K562 (cell line): Measurements from ENCODE around the gene MSANTD1. TPM values are rescaled to one million over a fixed set of nuclear protein-coding genes. Genes with fewer than 3 reads are reported as not detected.
A peak's percentile ranks its signal among the peaks of the same experiment; 100 is the strongest.

Experiments used
- BDP1 ChIP-seq: IDR thresholded peaks from 3 replicates; pipeline ENCODE4 v1.6.1; 2011; ENCODE audit not compliant: insufficient read length, insufficient read depth
- CLOCK ChIP-seq: fragments of 250-450 bp; sonication (Bioruptor Pico); IDR thresholded peaks from 2 replicates; pipeline ENCODE4 v1.4.0; 2020; ENCODE audit warnings: mild to moderate bottlenecking, moderate library complexity, borderline replicate concordance
- ELF2 ChIP-seq: fragments of 250-450 bp; sonication (Bioruptor Pico); IDR thresholded peaks from 2 replicates; pipeline ENCODE4 v1.5.0; 2021; ENCODE audit warnings: mild to moderate bottlenecking
- HMGXB4 ChIP-seq: sonication (generic); formaldehyde crosslinking; IDR thresholded peaks from 2 replicates; pipeline ENCODE4 v1.8.1; 2023; ENCODE audit warnings: mild to moderate bottlenecking, missing genetic modification reagents
- KDM5B ChIP-seq: fragments of 200-600 bp; sonication (generic); IDR thresholded peaks from 2 replicates; pipeline ENCODE4 v1.6.1; 2012; ENCODE audit warnings: low read depth, mild to moderate bottlenecking, moderate library complexity, low read length, control low read depth, inconsistent platforms; ENCODE audit not compliant: insufficient replicate concordance
- MYNN ChIP-seq, 2 experiments: sonication (generic); formaldehyde crosslinking in 1 of 2; IDR thresholded peaks; 2 replicates each; pipeline versions ENCODE4 v1.5.0 to v1.6.1; 2016 to 2020; ENCODE audit warnings: antibody characterized with exemption in 1 of 2, missing genetic modification reagents in 1 of 2
- NCOR1 ChIP-seq: fragments of 450-650 bp; IDR thresholded peaks from 2 replicates; pipeline ENCODE4 v1.6.1; 2016; ENCODE audit warnings: mild to moderate bottlenecking, moderate library complexity
- NEUROD1 ChIP-seq: fragments of 150-350 bp; IDR thresholded peaks from 2 replicates; pipeline ENCODE4 v1.6.1; 2014; ENCODE audit warnings: borderline replicate concordance, low read length, low read depth; ENCODE audit not compliant: partially characterized antibody
- NFIC ChIP-seq: fragments of 450-650 bp; IDR thresholded peaks from 2 replicates; pipeline ENCODE4 v1.6.1; 2017; ENCODE audit warnings: mild to moderate bottlenecking, inconsistent platforms
- NR2C1 ChIP-seq, 2 experiments: fragments of 450-650 bp; IDR thresholded peaks; 2 replicates each; pipeline ENCODE4 v1.6.1; 2017; ENCODE audit warnings: mild to moderate bottlenecking in 2 of 2, antibody characterized with exemption in 1 of 2, inconsistent platforms in 1 of 2, missing compliant biosample characterization in 1 of 2, missing genetic modification characterization in 1 of 2
- PHF20 ChIP-seq: fragments of 450-650 bp; IDR thresholded peaks from 2 replicates; pipeline ENCODE4 v1.6.1; 2018; ENCODE audit not compliant: partially characterized antibody
- SMARCE1 ChIP-seq: fragments of 450-650 bp; IDR thresholded peaks from 2 replicates; pipeline ENCODE4 v1.7.1; 2016; ENCODE audit warnings: mild to moderate bottlenecking
- SRSF1 ChIP-seq: fragments of 200-400 bp; formaldehyde crosslinking; IDR thresholded peaks from 2 replicates; pipeline ENCODE4 v1.6.1; 2017; ENCODE audit warnings: mild to moderate bottlenecking, low read depth, low read length, moderate library complexity
- ZBTB5 ChIP-seq: fragments of 450-650 bp; IDR thresholded peaks from 2 replicates; pipeline ENCODE4 v1.6.1; 2017; ENCODE audit warnings: antibody characterized with exemption
- ZMIZ1 ChIP-seq, 2 experiments: fragments of 150-350 bp in 1 of 2; IDR thresholded peaks; 2 replicates each; pipeline ENCODE4 v1.6.1; 2012 to 2016; ENCODE audit warnings: low read depth in 2 of 2, low read length in 2 of 2, mild to moderate bottlenecking in 1 of 2, moderate library complexity in 1 of 2
- ZNF146 ChIP-seq: IDR thresholded peaks from one replicate; pipeline ENCODE4 v1.6.1; 2018; ENCODE audit warnings: missing compliant biosample characterization; ENCODE audit not compliant: unreplicated experiment
- polyA plus RNA-seq, 8 experiments: library from polyadenylated mRNA; depleted of rRNA in 4 of 8; stranded (reverse) in 5 of 8; unstranded in 3 of 8; fragments of >200 nt; fragmentation: Nextera tagmentation in 2 of 8; fragmentation: Illumina TruSeq in 1 of 8; extraction: Ambion mirVana in 2 of 8; extraction: Trizol in 1 of 8; gene quantifications; 2 replicates each; pipeline versions ENCODE4 v1.2.1 to v1.2.3, GENCODE V29; 2011 to 2014; ENCODE audit warnings: inconsistent platforms in 1 of 8, missing spikeins in 1 of 8
- total RNA-seq, 7 experiments: library from RNA; depleted of rRNA in 6 of 7; stranded (reverse); fragments of >200 nt in 6 of 7; fragmentation: Illumina TruSeq in 2 of 7; extraction: Trizol in 2 of 7; gene quantifications; 2 replicates each; pipeline versions ENCODE4 v1.2.1 to v1.2.3, GENCODE V29; 2011 to 2021; ENCODE audit warnings: low replicate concordance in 1 of 7

Gene MSANTD1
- total and polyA plus RNA-seq, 9 of the 15 experiments (the other 6 are each of a cell fraction or from before 2014, with no cell fraction given): 0.04 to 0.09 (median 0.07) TPM; not detected in 6

- no peak for TF ChIP-seq ZBTB5
- no peak for TF ChIP-seq MYNN (IDR thresholded peaks at IDR 0.05)
- no peak for TF ChIP-seq MYNN (CRISPR knock-in tag; IDR thresholded peaks at IDR 0.05)
- TF ChIP-seq CLOCK (CRISPR knock-in tag): no peak
- TF ChIP-seq BDP1: no peak
- no peak for TF ChIP-seq NEUROD1
- peak; percentile 42 for TF ChIP-seq PHF20
- no peak for TF ChIP-seq ELF2 (CRISPR knock-in tag)
- TF ChIP-seq NR2C1 (IDR thresholded peaks at IDR 0.05): no peak
- no peak for TF ChIP-seq NR2C1 (tag; IDR thresholded peaks at IDR 0.05)
- TF ChIP-seq NFIC: peak; percentile 60
- TF ChIP-seq ZNF146 (CRISPR knock-in tag): no peak
- 0 out of 2 replicates have a peak, but pooled peaks have one; percentile 11 for TF ChIP-seq SRSF1
- TF ChIP-seq HMGXB4: no peak
- no peak for TF ChIP-seq NCOR1
- no peak for TF ChIP-seq ZMIZ1 (IDR thresholded peaks at IDR 0.05; ENCODE audit: low read depth in 2 of 2, low read length in 2 of 2)
- peak; percentile 51 for TF ChIP-seq KDM5B
- no peak for TF ChIP-seq SMARCE1
Observed at GRCh38 chr4:3292571-3293400, 43.8 kb downstream of the MSANTD1 start, which contains the start of gene RGS12 (continued).
